ENCODE measurements around the gene RASGRP1. TPM values are rescaled to one million over a fixed set of nuclear protein-coding genes. Genes with fewer than 3 reads are reported as not detected.

The RASGRP1 gene
- polyA plus RNA-seq, 1 of the 3 experiments (the other 2 are of a cell fraction): 0.03 TPM

- ChIA-PET POLR2A (no interaction called here), CTCF (interaction anchor here (0.6 to 6.9 kb wide), 22 partner anchors 11 to 228 kb away, joined by 3 to 56 read pairs (median 4); partner anchors contain the start of genes FAM98B and RASGRP1)
- Histone ChIP-seq H4K20me1 (ENCODE audit: insufficient read depth) (no peaks in the 10 kb centered on the region), H3K4me1 (ENCODE audit: control insufficient read depth in 1 of 2, insufficient read depth in 2 of 2, low read depth in 1 of 2, low read length in 1 of 2) (no peaks in the 10 kb centered on the region; a peak in 2 of 4 replicates), H2AFZ (ENCODE audit: low read depth) (no peak overlapping the region), H3K9me3 (no peaks in the 10 kb centered on the region), H3F3A (replicated peaks; ENCODE audit: insufficient read depth) (peaks cover 4% of the 10 kb centered on the region), H3K9ac (no peak overlapping the region), H3K27ac (ENCODE audit: low read depth in 2 of 2, low read length in 1 of 2) (no peak overlapping the region), H3K36me3 (replicated peaks in 1 of 2; ENCODE audit: control insufficient read depth in 1 of 2, insufficient read depth in 2 of 2, low read length in 1 of 2) (peaks cover 33 to 72% of the 10 kb centered on the region in 2 experiments), H3K27me3 (ENCODE audit: insufficient read depth) (no peaks in the 10 kb centered on the region), H3K4me2 (no peak overlapping the region), H3K79me2 (ENCODE audit: insufficient read depth) (no peaks in the 10 kb centered on the region), H3K9me2 (no peaks in the 10 kb centered on the region), H3K4me3 (ENCODE audit: low read depth in 2 of 2, low read length in 1 of 2) (no peak overlapping the region)
- TF ChIP-seq EZH2phosphoT487 (IDR thresholded peaks at IDR 0.05; ENCODE audit: borderline replicate concordance, low read depth) (no peak), SMC3 (IDR thresholded peaks at IDR 0.05; ENCODE audit: low read depth, low read length) (peak; percentile 84), RCOR1 (IDR thresholded peaks at IDR 0.05; ENCODE audit: low read length) (0 out of 2 replicates have a peak, but pooled peaks have one; percentile 30), CTCF (IDR thresholded peaks at IDR 0.05) (peak; percentile 81), RAD21 (IDR thresholded peaks at IDR 0.05; ENCODE audit: low read length) (peak; percentile 97), ELF1 (IDR thresholded peaks at IDR 0.05) (no peak)
- WGBS (ENCODE audit: low lambda C conversion rate): 64% methylated on average over 4 of the region's 4 CpGs
- peak; percentile 62 for DNase-seq
Measured at GRCh38 chr15:38474155-38474757, 90.4 kb downstream of the RASGRP1 start.

GRCh38 chr15:38471974-38472373 lies 92.6 kb downstream of the RASGRP1 start:
- H4K20me1 ChIP-seq (ENCODE audit: insufficient read depth): no peaks in the 10 kb centered on the region
- no peak for TF ChIP-seq REST (IDR thresholded peaks at IDR 0.05; ENCODE audit: low read depth, low read length)
- TF ChIP-seq GATA2 (CRISPR knock-in tag; IDR thresholded peaks at IDR 0.05): no peak
- TF ChIP-seq ZBTB33 (IDR thresholded peaks at IDR 0.05; ENCODE audit: borderline replicate concordance, low read depth): no peak
- TF ChIP-seq SIN3A (IDR thresholded peaks at IDR 0.05; ENCODE audit: borderline replicate concordance, low read depth, low read length): no peak
- TF ChIP-seq CTCF (IDR thresholded peaks at IDR 0.05): no peak
- no peak for TF ChIP-seq TCF12 (IDR thresholded peaks at IDR 0.05)
- TF ChIP-seq USF2 (IDR thresholded peaks at IDR 0.05; ENCODE audit: borderline replicate concordance, low read depth, low read length): no peak
- TF ChIP-seq NRF1 (IDR thresholded peaks at IDR 0.05; ENCODE audit: low read depth, low read length): no peak

More at GRCh38 chr15:38471974-38472373, 92.6 kb downstream of the RASGRP1 start:
- H3K27me3 ChIP-seq (ENCODE audit: insufficient read depth): no peaks in the 10 kb centered on the region
- H3K9ac ChIP-seq: no peak overlapping the region
- ChIA-PET CTCF (interaction anchor here (0.6 to 2.5 kb wide), 13 partner anchors 11 to 1290 kb away, joined by 3 to 14 read pairs (median 4); partner anchors contain the start of gene RASGRP1), POLR2A (no interaction called here)
- H3K9me2 ChIP-seq: no peaks in the 10 kb centered on the region
- H3F3A ChIP-seq (replicated peaks; ENCODE audit: insufficient read depth): no peaks in the 10 kb centered on the region
- no peak for DNase-seq
- no peak overlapping the region for H3K4me3 ChIP-seq (ENCODE audit: low read depth in 2 of 2, low read length in 1 of 2)
- no peak overlapping the region for H3K4me2 ChIP-seq
- H3K36me3 ChIP-seq (replicated peaks in 1 of 2; ENCODE audit: control insufficient read depth in 1 of 2, insufficient read depth in 2 of 2, low read length in 1 of 2): peaks cover 29 to 63% of the 10 kb centered on the region in 2 experiments
- no peaks in the 10 kb centered on the region; a peak in 1 of 4 replicates for H3K4me1 ChIP-seq (ENCODE audit: control insufficient read depth in 1 of 2, insufficient read depth in 2 of 2, low read depth in 1 of 2, low read length in 1 of 2)
- no peak overlapping the region for H2AFZ ChIP-seq (ENCODE audit: low read depth)
- peaks cover 15% of the 10 kb centered on the region; the same call in 1 of the 2 replicates for H3K79me2 ChIP-seq (ENCODE audit: insufficient read depth)
- no peak overlapping the region for H3K27ac ChIP-seq (ENCODE audit: low read depth in 2 of 2, low read length in 1 of 2)
- no peaks in the 10 kb centered on the region for H3K9me3 ChIP-seq
- WGBS (ENCODE audit: low lambda C conversion rate): 95% methylated on average over 2 of the region's 2 CpGs

Measured in SK-N-SH (cell line).